Bronchial epithelial cell (primary cell): ENCODE measurements around the gene PIGO. TPM values are rescaled to one million over a fixed set of nuclear protein-coding genes. Genes with fewer than 3 reads are reported as not detected.

Experiments used
- DNase-seq: peaks from one replicate; pipeline ENCODE4 v3.0.0-alpha.2; 2010; ENCODE audit warnings: low read depth
- FAIRE-seq: peaks from 2 replicates; lab custom pipeline; 2011; peaks lifted over from hg19 to GRCh38; lab: Jason Lieb, UNC
- H3K27me3 ChIP-seq: 2 replicates; pipeline ENCODE4 v1.5.1; 2011; ENCODE audit warnings: low read length; ENCODE audit not compliant: control insufficient read depth, insufficient read depth
- H3K36me3 ChIP-seq: 2 replicates; pipeline ENCODE4 v1.5.1; 2011; ENCODE audit warnings: low read length; ENCODE audit not compliant: control insufficient read depth, insufficient read depth
- H3K4me3 ChIP-seq: 2 replicates; pipeline ENCODE4 v1.5.1; 2011; ENCODE audit warnings: mild to moderate bottlenecking, low read depth, low read length, control low read depth
- total RNA-seq: library from RNA; depleted of rRNA; stranded (reverse); fragments of >200 nt; gene quantifications from 2 replicates; pipeline ENCODE4 v1.2.1, GENCODE V29; 2014
- TF ChIP-seq, protein P1 (sequence below): IDR thresholded peaks from 2 replicates; pipeline ENCODE4 v1.5.1; 2011; ENCODE audit warnings: mild to moderate bottlenecking, moderate library complexity, low read length, control low read depth, inconsistent platforms; ENCODE audit not compliant: insufficient read depth, severe bottlenecking

Gene PIGO
- total RNA-seq, 1 donor from 2014 or later = 25.3 TPM

DNA sequence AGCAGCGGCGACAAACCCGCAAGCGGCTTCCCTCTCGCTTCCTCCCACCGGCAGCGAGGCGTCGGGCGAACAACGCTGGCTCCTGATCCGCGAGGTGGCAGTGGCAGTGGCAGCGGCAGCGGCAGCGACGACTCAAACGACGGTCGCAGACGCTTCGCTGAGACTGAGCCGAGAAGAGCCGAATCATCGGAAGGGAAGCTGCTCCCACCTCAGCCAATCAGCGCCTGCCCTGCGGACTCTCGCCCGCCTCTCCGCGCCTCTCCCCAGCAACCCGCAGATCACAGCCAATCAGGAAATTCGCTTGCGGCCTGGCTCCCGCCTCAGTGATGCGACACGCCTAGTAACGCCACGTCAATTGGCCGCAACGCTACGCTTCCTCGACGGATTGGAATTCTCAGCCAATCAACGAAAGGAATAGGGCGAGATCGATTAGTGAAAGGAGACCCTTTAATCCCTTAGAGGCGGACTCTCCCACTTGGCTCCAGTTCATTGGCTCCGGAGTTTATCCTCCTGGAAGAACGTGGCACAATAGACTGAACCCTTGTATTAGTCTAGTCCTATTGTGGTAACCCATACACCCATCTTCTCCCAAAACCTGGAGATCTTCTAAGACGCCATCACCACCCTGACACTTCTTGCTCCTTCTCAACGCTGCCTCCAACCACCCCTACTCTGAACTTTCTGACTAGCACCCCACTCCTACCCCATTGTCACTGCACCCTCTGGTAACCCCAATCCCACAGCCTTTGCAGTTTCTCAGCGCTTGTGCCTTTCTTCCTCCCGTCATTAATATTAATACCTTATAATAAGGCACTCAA, 23.7 kb downstream of the PIGO start, which contains the start of gene VCP:
Gene VCP, minus strand, starts transcription at position 165 of the 818 bp plus-strand sequence. CDS start 272 bp downstream, outside the sequence.
- peak within 1 kb of the TSS; percentile 88 for H3K4me3 ChIP-seq
- FAIRE-seq = peak; percentile 23
- TF ChIP-seq, protein P1, sequence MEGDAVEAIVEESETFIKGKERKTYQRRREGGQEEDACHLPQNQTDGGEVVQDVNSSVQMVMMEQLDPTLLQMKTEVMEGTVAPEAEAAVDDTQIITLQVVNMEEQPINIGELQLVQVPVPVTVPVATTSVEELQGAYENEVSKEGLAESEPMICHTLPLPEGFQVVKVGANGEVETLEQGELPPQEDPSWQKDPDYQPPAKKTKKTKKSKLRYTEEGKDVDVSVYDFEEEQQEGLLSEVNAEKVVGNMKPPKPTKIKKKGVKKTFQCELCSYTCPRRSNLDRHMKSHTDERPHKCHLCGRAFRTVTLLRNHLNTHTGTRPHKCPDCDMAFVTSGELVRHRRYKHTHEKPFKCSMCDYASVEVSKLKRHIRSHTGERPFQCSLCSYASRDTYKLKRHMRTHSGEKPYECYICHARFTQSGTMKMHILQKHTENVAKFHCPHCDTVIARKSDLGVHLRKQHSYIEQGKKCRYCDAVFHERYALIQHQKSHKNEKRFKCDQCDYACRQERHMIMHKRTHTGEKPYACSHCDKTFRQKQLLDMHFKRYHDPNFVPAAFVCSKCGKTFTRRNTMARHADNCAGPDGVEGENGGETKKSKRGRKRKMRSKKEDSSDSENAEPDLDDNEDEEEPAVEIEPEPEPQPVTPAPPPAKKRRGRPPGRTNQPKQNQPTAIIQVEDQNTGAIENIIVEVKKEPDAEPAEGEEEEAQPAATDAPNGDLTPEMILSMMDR = no peak
- peak; percentile 98 for DNase-seq
- peaks cover 9% of the 10 kb centered on the region for H3K36me3 ChIP-seq
- H3K27me3 ChIP-seq = no peaks in the 10 kb centered on the region

DNA sequence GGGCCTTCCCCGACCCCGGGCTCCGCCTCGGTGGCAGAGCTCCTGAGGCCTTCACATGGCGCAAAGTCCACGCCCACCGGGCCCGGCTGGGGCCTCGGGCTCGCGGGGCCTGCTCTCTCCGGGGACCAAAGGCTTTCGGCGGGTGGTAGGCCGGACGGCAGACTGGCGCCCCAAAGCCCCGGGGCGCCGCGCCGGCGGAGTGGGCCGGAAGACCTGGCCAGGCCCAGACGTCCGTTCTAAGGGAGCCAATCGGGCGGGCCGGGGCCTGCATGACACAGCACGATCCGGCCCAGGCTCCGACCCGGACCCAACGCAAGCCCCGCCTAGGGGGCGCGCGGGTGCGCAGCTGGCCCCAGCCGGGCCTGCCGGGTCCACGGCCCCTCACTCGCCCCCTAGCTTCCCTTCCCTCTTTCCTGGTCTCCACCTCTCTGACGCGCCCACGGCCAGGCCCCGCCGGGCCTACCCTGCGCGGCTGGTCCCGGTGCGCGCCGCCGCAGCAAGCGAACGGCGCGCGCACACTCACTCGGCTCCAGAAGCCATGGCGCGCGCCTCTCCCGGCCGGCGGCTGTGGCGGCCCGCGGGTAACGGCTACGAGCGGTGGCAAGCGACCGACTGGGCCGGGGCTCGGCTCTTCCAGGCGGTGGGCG, 24.5 kb downstream of the PIGO start:
- peaks cover 11% of the 10 kb centered on the region for H3K36me3 ChIP-seq
- no peaks in the 10 kb centered on the region for H3K27me3 ChIP-seq
- TF ChIP-seq, protein P1 = peak; percentile 62
- no peak for FAIRE-seq
- DNase-seq = peak; percentile 67
- peak overlapping the region; percentile 88 for H3K4me3 ChIP-seq

DNA sequence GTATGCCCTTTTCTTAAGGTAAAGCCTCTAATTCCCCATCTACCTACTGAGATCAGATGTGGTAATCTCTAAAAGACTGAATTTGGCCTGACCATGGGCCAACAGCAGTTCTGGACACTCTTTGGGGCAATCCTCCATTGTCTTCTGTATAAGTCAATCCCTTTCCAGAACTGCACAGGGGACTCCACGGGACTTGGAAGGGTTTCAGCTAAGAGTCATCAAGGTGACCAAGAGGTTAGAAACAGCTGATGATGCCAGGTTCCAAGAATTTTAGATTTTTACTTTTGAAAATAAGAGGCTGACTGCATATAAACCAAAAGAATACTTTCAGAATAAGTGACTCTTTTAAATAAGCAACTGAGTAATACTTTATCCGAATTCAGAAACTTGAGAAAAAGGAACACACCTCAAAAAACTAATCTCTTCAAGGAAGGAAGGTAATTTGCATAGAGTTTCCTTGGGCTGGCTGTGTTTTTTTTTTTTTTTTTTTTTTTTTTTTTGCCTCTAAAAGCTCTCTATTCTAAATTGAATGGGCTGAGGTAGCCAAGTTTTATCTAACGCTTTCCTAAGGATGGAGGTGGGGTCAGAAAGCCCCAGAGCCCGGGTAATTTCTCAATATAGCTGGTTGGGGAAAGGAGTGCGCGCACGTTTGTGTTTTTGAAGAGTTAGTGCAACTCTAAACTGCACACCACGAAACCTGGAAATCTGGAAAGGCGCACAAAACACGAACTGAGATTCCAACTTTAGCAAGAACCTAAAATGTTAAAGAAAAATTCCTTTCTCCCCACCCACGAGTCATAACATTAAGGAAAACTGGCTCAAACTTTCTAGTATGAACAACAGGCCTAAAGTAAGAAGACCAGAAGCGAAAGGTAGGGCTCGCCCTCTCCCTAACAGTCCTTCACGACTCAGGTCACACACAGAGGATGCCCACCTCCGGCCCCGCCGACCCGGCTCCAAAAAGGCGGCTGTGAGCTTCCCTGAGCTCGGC, 25.3 kb downstream of the PIGO start:
- TF ChIP-seq, protein P1 = no peak
- Histone ChIP-seq H3K4me3 (peak overlapping the region; percentile 88), H3K27me3 (no peaks in the 10 kb centered on the region), H3K36me3 (peaks cover 16% of the 10 kb centered on the region)
- no peak for FAIRE-seq
- peak; percentile 61 for DNase-seq

DNA sequence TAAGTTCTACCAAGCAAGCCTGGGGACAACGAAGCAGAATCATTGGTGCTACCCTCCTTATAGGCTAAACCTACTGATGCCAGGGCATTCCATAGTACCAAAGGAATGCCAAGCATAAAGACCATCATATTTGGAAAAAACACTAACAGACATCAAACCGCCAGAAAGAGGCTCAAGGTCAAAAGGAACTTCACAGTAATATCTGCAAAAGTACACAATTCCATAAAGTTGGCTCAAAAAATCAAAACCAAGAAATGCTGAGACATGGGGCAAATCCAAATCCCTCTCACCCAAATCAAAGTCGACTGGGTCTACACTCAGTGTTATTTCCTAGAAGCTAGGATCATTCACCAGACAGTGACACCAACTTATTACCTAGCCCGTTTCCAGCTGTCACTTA, 27.4 kb downstream of the PIGO start:
- TF ChIP-seq, protein P1 = no peak
- Histone ChIP-seq H3K27me3 (no peaks in the 10 kb centered on the region), H3K36me3 (peaks cover 25% of the 10 kb centered on the region), H3K4me3 (no peak overlapping the region)
- FAIRE-seq = no peak
- no peak for DNase-seq

DNA sequence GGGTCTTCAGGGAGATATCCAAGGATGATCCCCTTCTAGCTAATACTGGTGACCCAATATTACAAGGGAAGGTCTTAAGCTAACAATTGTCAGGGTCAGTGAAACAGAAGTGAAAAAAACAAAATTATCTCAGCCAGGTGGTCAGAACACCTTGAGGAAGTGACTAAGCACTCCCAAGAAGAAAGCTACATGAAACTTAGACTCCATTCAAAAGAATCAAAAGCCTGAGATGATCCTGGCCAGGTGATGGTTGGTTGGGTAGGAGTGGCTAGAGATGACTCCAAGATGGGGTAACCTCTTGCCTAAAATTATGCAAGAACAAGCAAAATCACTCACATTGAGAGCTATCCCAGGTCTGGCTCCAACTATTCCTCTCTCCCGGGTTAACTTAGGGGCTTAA, 29.3 kb downstream of the PIGO start:
- peak; percentile 42 for DNase-seq
- TF ChIP-seq, protein P1 = no peak
- Histone ChIP-seq H3K27me3 (no peaks in the 10 kb centered on the region), H3K36me3 (peaks cover 37% of the 10 kb centered on the region), H3K4me3 (no peak overlapping the region)
- FAIRE-seq = no peak
